Stimulated activated CD4-positive, alpha-beta T cell treated with anti-CD3 and anti-CD28 coated beads, TNF-alpha, amount 100 ng/mL, for 4 hours (primary cell): ENCODE results near the gene GTF2I.
"Not testable (repeated sequence)": the region's sequence is repeated elsewhere in the genome, so short reads cannot be mapped to it uniquely, and the experiment has no call there.

ENCODE experiments used
- DNase-seq, 3 experiments: peaks; one replicate each; pipeline ENCODE4 v3.0.0-alpha.2; 2020; ENCODE audit warnings: low read depth in 3 of 3

The GTF2I gene

DNA sequence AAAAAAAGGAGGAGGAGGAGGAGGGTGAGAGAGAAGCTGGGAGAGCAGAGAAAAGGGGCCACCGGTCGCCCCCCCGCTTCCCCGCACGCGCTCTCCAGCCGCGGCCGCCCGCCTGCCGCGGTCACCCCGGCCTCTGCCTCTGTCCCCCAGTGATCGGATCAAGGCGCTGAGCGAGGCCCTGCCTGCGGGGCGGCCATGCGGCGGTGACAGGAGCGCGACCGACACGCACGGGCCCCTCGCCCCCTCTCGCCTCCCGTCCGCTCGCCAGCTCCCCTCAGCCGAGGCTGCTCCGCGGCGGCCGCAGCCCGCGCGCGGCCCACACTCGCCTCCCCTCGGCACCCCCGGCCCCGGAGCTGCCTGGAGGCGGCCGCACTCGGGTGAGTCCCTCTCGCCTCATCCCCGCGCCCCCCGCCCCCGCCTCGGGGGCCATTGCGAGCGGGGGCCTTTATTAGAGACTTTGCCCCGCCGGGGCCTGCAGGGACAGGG, at the start of gene GTF2I:
Gene GTF2I, plus strand, starts transcription at position 27 of the 486 bp plus-strand sequence. CDS start 31,411 bp downstream, outside the sequence.
- DNase-seq = peak in 2 of 3 experiments; percentile 17 to 48

DNA sequence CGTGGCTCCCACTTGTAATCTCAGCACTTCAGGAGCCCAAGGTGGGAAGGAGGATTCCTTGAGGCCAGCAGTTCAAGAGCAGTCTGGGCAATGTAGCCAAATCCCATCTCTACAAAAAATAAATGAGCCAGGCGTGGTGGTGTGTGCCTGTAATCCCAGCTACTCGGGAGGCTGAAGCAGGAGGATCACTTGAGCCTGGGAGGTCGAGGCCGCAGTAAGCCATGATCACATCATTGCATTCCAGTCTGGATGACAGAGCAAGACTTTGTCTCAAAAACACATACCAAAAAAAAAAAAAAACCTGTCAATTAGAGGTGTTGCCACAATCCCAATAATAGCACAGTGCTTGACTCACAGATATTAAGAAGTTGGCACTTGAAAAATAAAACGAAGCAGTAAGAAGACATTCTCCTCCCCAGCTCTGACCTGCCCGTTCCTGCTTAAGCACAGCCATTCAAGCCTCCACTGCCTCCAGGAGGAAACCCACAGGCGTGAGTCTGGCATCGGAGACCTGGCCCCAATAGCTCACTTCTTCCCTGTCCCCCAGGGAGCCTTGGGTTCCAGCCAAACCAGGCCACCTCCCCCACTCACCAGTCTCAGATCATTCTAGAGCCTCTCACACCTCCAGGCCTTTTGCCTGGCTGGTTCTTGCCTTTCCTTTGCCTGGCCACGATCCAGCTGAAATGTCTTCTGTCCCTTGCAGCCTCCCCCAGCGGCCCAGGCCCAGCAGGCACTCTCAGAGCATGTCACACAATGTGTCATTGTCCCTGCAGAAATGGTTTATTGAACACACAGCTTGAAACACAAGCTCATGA, 45.3 kb upstream of the GTF2I start:
- no peak for DNase-seq

DNA sequence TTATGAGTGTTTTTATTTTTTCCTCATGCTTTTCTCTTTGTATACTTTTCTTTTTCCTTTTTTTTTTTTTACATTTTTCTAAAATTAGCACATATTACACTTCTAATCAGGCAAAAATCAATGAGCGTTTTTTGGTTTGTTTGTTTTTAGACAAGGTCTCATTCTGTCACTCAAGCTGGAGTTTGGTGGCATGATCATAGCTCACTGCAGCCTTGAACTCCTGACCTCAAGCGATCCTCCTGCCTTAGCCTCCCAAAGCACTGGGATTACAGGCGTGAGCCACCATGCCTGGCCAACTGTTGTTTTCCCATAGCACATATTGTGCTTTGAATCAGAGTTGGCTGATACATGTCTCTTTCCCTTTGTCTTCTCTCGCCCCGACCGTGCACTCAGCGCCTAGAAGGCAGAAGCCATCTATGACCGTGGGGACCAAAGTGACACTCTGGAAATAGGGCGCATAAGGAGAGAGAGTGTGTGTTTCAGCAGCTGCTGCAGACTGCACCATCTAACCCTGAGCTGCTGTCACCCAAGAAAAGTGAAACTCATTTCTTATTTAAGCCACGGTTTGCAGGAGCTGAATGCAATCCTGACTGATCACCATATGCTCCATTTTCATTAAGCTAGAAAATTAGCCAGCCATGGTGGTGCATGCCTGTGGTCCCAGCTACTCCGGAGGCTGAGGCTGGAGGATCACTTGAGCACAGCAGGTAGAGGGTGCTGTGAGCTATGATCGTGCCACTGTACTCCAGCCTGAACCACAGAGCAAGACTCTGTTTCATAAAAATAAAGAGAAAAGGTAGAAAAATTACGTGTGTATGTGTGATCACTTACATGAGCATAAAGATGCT, 41.4 kb upstream of the GTF2I start:
- DNase-seq = no peak

DNA sequence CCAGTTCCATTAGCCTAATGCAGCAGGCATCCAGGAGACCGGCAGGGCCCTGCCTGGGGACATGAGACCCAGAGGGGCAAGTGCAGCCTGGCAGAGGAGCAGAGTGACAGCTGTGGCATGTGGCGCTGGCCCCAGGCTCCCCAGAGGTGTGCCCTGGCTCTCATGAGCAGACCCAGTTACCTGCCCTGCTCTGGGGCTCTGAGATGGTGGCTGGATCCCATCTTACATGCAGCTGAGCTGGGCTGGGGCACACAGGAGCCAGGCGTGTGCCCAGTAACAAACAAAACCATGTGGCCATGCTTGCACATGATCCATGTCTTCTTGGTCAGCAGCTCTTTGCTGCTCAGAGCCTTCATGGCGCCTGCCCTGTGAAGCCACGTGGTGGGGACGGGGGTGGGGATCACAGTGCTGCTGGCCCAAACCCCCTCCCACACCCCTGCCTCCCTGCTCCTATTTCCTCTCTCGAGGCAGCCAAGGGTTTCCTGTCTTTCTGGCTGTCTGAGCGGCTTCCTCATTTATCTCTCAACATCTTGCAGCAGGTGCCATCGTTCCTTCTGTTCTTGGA, 40.3 kb upstream of the GTF2I start:
- DNase-seq = no peak

DNA sequence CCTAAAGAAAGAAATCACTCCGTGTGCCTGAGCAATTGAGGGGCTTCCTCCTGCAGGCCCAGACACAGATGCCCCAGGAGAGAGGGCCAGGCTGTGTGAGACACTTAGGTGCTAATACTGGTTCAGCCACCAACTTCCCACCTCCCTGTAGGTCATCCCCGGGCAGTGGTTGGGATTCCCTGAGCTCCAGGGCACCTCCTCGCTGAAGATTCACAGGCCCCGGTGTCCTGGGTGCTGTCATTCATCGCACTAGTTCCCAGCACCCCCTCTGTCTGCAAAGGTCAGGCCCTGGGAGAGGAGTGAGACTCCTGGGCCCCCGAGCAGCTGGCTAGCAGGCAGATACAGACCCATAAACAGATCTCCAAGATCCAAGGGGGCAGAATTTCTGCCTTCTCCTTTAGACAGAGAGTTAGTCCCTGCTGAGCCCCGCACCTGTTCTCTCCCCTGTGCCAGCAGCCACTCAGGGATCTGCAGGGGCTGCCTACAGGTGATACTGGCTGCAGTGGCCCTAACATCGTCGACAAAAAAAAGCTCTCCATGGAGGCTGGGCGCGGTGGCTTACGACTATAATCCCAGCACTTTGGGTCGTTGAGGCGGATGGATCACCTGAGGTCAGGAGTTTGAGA, 38.2 kb upstream of the GTF2I start:
- no peak for DNase-seq

DNA sequence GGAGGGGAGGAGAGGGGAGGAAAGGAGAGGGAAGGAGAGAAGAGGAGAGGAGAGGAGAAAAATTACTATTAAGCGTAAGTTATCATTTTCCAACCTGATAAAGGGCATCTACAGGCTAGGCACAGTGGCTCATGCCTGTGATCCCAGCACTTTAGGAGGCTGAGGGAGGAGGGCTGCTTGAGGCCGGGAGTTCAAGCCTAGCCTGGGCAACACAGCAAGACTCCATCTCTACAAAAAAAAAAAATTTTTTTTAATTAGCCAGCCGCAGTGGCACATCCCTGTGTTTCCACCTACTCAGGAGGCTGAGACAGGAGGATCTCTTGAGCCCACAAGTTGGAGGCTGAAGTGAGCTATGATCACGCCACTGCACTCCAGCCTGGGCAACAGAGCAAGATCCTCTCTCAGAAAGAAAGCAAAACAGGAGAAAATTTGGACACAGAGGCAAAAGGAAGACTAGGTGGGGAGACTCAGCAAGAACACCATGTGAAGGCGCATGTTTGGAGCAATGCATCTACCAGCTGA, 35.2 kb upstream of the GTF2I start:
- DNase-seq = no peak

DNA sequence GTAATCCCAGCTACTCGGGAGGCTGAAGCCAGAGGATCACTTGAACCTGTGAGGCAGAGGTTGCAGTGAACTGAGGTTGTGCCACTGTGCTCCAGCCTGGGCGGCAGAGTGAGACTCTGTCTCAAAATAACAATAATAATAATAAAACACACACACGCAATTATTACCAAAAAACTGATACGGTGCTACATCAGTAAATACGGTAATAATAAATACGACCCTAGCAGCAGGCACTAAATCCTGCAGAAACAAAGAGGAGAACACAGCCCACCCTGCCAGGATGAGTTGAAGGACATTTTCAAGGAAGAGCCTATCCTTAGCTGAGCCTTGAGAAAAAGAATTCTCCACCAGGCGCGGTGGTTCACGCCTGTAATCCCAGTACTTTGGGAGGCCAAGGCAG, 34.4 kb upstream of the GTF2I start:
- DNase-seq = no peak

DNA sequence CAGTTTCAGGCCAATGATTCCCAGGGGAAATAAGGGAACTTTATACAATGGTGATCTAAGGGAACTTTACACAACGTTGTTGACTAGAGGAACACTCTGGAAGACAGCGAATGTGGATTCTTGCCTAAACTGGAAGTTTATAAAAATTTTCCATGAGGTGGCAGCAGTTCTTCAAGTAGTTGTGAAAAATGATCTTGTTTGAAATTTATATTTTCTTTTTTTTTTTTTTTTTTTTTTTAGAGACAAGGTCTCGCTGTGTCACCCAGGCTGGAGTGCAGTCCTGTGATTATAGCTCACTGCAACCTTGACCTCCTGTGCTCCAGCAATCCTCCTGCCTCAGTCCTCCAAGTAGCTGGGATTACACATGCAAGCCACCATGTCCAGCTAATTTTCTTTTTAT, 32.1 kb upstream of the GTF2I start:
- DNase-seq = no peak

DNA sequence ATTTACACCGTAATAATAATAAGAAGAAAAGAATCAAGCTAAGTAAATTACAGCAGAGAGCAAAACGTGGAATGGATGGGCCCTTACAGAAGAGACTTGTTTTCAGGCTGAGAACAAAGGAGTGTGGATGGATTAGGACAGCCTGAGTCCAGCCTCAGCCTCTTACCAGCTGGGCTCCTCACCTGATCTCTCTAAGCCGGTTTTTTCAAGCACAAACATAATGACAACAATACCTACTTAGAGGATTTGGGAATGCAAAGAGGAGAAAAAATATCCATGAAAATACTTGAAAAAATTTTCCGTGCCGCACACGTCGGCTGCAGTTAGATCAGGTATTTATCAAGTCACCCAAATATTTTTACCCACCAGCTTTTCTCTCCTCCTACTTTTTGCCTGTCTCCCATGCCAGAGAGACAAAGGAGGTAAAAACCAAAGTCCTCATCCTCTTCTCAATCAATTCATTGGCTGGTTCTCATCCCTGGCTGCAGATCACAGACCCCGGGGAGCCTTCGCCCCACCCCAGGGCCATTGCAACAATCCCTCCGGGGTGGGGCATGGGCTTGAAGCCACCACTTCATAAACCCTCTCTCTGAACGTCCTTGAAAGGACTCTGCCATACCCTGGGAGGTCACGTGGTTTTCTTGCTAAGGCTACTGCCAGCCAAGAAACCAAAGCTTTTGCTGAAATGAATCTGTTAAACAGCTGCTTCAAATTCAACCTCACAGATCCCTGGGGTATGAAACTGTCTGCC, 29.7 kb upstream of the GTF2I start:
- no peak for DNase-seq

DNA sequence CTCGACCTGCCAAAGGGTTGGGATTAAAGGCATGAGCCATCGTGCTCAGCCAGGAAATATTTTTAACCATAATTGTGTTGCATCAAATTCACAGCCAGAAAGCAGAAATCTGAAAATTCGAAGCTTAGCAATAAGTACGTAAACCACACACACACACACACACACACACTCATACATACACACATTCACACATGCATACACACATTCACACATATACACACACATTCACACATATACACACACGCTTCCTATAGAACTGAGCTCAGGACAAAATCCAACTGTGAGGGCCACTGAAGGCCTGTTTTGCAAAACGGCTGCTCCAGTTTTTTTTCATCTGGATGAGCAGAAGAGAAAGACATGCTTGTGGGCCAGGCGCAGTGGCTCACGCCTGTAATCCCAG, 25.0 kb upstream of the GTF2I start:
- no peak for DNase-seq

DNA sequence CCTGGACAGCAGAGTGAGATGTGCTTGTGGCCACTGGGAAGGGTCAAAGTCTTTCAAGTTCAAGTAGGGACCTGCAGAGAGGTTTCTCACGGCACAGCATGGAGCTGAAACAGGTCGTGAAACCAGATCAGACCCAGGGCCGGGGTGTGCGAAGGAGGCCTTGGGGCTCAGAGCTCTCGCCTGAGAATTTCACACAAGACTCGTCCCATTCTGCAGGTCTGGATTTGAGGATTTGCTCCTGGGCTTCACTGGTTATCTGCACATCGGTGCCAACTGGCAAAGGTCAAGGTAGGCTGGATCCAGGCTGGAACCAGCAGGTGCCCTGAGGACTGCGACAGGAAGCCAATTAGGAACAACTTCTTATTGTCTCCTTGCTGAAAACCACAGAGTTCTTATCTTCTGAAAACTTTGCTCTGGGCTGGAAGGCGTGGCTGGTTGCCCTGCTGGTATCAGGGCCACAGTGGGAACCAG, 24.0 kb upstream of the GTF2I start:
- DNase-seq = no peak

DNA sequence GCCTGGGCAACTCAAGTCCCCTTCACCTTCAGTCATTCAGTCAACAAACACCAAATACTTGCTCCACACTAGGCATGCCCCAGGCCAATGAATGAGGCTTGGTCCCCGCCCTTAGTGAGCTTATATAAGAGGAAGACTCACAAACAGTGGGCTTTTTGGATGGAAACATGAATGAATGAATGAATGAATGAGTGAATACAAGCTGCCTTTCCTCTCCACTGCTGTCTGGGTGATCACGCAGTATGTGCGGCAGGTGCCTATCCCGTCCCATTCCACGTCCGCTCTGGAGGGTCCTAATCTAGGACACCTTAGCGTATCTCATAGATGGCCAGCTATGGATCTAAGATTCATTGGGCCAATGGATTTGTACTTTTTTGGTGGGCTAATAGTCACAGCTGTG, 19.8 kb upstream of the GTF2I start:
- DNase-seq = no peak

DNA sequence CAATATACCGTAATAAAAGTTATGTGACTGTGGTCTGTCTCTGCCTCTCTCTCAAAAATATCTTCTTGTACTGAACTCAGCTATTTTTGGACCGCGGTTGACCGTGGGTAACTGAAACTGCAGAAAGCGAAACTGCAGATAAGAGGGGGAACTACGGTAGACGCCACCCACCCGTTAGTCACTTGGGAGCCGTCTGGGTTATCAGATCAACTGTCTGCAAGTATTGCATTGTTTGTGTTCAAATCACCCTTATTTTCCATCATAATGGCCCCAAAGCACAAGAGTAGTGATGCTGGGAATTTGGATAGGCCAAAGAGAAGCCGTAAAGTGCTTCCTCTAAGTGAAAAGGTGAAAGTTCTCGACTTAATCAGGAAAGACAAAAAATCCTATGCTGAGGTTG, 7.5 kb upstream of the GTF2I start:
- peak; percentile 54 to 68 (median 65) for DNase-seq

DNA sequence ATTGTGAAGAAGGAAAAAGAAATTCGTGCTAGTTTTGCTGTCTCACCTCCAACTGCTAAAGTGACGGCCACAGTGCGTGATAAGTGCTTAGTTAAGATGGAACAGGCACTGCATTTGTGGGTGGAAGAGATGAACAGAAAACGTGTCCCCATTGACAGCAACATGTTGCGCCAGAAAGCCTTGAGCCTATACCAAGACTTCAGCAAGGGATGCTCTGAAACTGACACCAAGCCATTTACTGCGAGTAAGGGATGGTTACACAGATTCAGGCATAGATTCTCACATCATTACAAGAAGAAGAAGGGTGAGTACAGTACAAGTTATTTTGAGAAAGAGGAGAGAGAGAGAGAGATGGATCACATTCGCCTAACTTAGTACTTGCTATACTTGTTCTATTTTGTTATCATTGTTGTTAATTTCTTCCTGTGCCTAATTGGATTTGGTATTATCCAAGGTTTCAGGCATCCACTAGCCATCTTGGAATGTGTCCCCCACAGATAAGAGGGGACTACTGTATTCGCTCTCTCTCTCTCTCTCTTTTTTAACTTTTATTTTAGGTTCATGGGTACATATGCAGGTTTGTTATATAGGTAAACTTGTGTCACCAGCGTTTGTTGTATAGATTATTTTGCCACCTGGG, 6.9 kb upstream of the GTF2I start:
- DNase-seq = not testable (repeated sequence)

DNA sequence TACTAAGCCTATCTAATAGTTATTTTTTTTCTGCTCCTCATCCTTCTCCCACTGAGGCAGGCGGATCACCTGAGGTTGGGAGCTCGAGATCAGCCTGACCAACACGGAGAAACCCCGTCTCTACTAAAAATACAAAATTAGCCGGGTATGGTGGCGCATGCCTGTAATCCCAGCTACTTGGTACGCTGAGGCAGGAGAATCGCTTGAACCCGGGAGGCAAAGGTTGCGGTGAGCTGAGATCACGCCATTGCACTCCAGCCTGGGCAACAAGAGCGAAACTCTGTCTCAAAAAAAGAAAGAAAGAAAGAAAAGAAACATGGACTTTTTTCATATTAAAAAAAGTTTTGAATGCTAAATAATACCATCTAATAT, 6.4 kb upstream of the GTF2I start:
- not testable (repeated sequence) for DNase-seq

DNA sequence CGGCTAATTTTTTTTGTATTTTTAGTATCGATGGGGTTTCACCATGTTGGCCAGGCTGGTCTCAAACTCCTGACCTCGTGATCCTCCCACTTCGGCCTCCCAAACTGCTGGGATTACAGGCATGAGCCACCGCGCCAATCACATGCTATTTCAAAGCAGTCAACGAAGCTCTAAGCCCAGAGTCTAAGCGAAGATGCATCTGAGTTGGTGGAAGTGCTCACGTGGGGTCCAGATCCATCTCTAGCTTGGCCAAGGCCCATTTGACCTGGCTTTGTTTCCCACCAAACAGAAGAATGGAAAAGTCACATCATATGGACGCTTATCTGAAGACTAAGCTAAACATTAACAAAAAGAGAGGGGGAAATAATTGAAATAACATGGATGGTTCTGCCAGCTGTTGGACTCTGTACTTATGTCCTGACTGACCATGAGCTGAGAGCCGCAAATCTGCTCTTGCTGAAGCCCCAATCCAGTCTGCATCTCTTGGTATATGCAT, 3.8 kb upstream of the GTF2I start:
- DNase-seq = no peak

DNA sequence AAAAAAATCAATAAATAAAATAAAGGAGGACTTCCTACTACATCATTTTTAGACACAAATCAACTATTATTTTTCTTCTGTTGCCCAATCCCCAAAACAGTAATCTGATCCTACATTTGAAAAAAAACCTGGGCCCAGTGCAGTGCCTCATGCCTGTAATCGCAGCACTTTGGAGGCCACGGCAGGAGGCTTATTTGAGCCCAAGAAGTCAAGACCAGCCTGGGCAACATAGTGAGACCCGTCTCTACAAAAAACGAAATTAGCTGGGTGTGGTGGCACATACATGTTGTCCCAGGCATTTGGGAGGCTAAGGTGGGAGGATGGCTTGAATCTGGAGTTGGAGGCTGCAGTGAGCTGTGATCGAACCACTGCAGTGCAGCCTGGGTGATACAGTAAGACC, 2.7 kb upstream of the GTF2I start:
- DNase-seq = no peak

DNA sequence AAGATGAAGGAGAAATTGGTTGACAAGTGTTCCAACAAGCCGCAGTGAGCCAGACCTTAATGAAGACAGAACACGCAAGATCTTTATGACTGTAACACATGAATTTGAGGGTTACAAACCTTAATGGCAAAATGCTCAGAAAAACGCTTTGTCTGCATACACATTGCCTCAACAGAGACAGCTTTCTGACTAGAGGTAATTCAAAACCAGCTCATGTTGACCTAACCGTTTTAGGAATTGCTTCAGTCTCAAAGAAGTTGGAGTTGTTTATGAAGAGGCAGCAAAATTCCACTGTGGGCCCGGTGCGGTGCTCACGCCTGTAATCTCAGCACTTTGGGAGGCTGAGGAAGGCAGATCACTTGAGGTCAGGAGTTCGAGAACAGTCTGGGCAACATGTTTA, 2.2 kb upstream of the GTF2I start:
- no peak for DNase-seq

DNA sequence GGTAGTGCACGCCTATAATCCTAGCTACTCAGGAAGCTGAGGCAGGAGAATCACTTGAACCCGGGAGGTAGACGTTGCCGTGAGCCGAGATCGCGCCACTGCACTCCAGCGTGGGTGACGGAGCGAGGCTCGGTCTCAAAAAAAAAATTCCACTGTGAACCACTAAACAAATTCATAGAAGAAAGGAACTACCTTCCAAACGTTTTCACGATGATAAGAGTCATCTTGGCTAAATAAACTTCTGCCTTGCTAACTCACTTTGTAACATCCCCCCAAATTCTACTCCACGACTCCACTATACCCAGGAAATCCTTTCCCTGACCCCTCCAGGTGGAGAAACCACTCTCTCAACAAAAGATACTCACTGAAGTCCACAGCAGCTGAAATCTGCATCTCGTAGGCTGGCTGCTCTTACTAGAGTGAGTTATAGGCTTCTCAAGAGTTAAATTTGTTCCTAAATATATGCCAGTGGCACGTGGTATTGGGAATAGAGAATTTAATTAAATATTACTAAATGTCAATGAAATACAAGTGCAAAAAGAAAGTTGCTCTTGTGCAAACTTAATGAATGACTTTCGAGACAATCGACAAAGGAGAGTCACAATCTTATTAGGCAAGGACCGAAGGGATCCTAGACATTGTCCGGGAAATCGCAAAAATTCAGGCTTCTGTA, 1.6 kb upstream of the GTF2I start:
- DNase-seq = no peak

DNA sequence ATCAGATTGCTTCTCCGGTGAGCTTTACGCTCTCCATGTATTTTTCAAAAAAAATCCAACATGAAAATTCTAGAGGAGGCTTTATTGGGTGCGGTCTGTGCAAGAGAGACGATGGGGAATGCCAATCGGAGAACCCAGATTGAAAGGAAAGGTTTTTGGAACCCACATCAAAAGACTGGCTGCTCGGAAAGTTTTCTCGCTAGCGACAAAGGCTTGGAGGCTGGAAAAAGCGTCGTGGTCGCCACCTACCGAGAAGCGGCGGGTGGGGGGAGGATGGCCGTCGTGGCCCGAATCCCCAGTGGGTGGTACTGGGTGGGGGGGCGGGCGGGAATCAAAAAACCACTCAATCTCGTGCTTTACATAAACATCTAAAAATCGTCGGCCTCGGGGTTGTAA, 1.1 kb upstream of the GTF2I start:
- DNase-seq = peak in 2 of 3 experiments; percentile 35 to 51
